Trophoblast cell (in vitro differentiated cells and primary cell): Measurements from ENCODE around the gene KANTR.

Experiments
- DNase-seq, 2 donors: peaks; one replicate each; pipeline ENCODE4 v3.0.0-alpha.2; 2016
- H2AFZ ChIP-seq: 2 replicates; pipeline ENCODE4 v1.6.1; 2013; ENCODE audit warnings: low read length, moderate library complexity, mild to moderate bottlenecking; ENCODE audit not compliant: insufficient read depth, poor library complexity
- H2AK5ac ChIP-seq: 2 replicates; pipeline ENCODE4 v1.6.1; 2013; ENCODE audit warnings: mild to moderate bottlenecking, low read length
- H2BK120ac ChIP-seq: 2 replicates; pipeline ENCODE4 v1.6.1; 2013; ENCODE audit warnings: low read length, mild to moderate bottlenecking, moderate library complexity; ENCODE audit not compliant: insufficient read depth, poor library complexity
- H2BK12ac ChIP-seq: 2 replicates; pipeline ENCODE4 v1.6.1; 2013; ENCODE audit warnings: mild to moderate bottlenecking, low read length, moderate library complexity
- H2BK5ac ChIP-seq: 2 replicates; pipeline ENCODE4 v1.6.1; 2013; ENCODE audit warnings: low read length, low read depth, moderate library complexity, mild to moderate bottlenecking; ENCODE audit not compliant: poor library complexity
- H3K14ac ChIP-seq: 2 replicates; pipeline ENCODE4 v1.6.1; 2013; ENCODE audit warnings: mild to moderate bottlenecking, low read length
- H3K18ac ChIP-seq: 2 replicates; pipeline ENCODE4 v1.6.1; 2013; ENCODE audit warnings: mild to moderate bottlenecking, low read length
- H3K23ac ChIP-seq: 2 replicates; pipeline ENCODE4 v1.6.1; 2013; ENCODE audit warnings: low read length
- H3K27ac ChIP-seq: 2 replicates; pipeline ENCODE4 v1.5.1; 2013; ENCODE audit warnings: low read depth, mild to moderate bottlenecking, inconsistent platforms, low read length, moderate library complexity
- H3K27me3 ChIP-seq: 2 replicates; pipeline ENCODE4 v1.6.1; 2013; ENCODE audit warnings: inconsistent platforms, mild to moderate bottlenecking, low read length, moderate library complexity; ENCODE audit not compliant: insufficient read depth
- H3K36me3 ChIP-seq, 2 experiments: 1 replicate in 1 of 2; 2 replicates in 1 of 2; pipeline ENCODE4 v1.6.1; 2013; ENCODE audit warnings: low read length in 2 of 2, mild to moderate bottlenecking in 2 of 2, moderate library complexity in 1 of 2; ENCODE audit not compliant: insufficient read depth in 2 of 2, control insufficient read depth in 1 of 2
- H3K4ac ChIP-seq: 2 replicates; pipeline ENCODE4 v1.6.1; 2013; ENCODE audit warnings: low read depth, mild to moderate bottlenecking, low read length, moderate library complexity
- H3K4me1 ChIP-seq, 2 experiments: 1 replicate in 1 of 2; 2 replicates in 1 of 2; pipeline ENCODE4 v1.6.1; 2013; ENCODE audit warnings: low read length in 2 of 2, mild to moderate bottlenecking in 2 of 2, moderate library complexity in 1 of 2; ENCODE audit not compliant: insufficient read depth in 2 of 2, control insufficient read depth in 1 of 2
- H3K4me2 ChIP-seq: 2 replicates; pipeline ENCODE4 v1.6.1; 2013; ENCODE audit warnings: inconsistent platforms, mild to moderate bottlenecking, low read length, moderate library complexity
- H3K4me3 ChIP-seq: 2 replicates; pipeline ENCODE4 v1.5.1; 2013; ENCODE audit warnings: mild to moderate bottlenecking, low read depth, low read length, inconsistent platforms
- H3K79me1 ChIP-seq: one replicate; pipeline ENCODE4 v1.6.1; 2013; ENCODE audit warnings: low read length
- H3K79me2 ChIP-seq: 2 replicates; pipeline ENCODE4 v1.6.1; 2013; ENCODE audit warnings: low read length, mild to moderate bottlenecking; ENCODE audit not compliant: control insufficient read depth, insufficient read depth, poor library complexity
- H3K9ac ChIP-seq: 2 replicates; pipeline ENCODE4 v1.6.1; 2013; ENCODE audit warnings: mild to moderate bottlenecking, low read length
- H3K9me3 ChIP-seq: 2 replicates; pipeline ENCODE4 v1.6.1; 2013; ENCODE audit warnings: low read depth, mild to moderate bottlenecking, control low read depth, inconsistent platforms, low read length; ENCODE audit not compliant: insufficient read depth
- H4K12ac ChIP-seq: 2 replicates; pipeline ENCODE4 v1.6.1; 2013; ENCODE audit warnings: low read depth, mild to moderate bottlenecking, low read length, moderate library complexity
- H4K8ac ChIP-seq: 2 replicates; pipeline ENCODE4 v1.6.1; 2013; ENCODE audit warnings: low read depth, mild to moderate bottlenecking, low read length, moderate library complexity
- H4K91ac ChIP-seq: one replicate; pipeline ENCODE4 v1.6.1; 2013; ENCODE audit warnings: low read depth, mild to moderate bottlenecking, low read length, moderate library complexity
- WGBS: extraction: QIAGEN DNeasy Blood & Tissue Kit; methylation state at CpG from one replicate; pipeline ENCODE4 v1.1.7; 2013; ENCODE audit warnings: missing lambda C conversion rate; ENCODE audit not compliant: insufficient read length, insufficient coverage; ENCODE audit errors: extremely low coverage; 5-methylcytosine and 5-hydroxymethylcytosine counted together

The KANTR gene

DNA sequence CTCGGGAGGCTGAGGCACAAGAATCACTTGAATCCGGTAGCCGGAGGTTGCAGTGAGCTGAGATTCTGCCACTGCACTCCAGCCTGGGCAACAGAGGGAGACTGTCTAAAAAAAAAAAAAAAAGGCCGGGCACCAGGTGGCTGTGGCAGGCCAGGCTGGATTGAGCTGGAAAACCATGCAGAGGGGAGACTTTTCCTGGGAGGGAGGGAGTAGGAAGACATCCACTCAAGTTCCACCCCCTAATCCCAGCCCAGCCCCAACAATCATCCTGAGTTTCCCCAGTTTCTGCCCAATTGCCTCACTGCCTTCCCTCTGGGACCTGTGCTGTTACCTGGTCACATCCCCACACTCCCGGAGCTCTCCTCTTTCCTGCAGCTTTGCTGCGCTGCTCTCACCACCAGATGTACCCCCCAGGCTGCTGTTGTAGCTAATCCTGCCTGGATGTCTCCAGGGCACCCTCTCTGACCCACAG lies 20.8 kb upstream of the KANTR start:
- no peak overlapping the region for H3K9ac ChIP-seq
- no CpG with 5 or more reads among the region's 6 CpGs for WGBS

DNA sequence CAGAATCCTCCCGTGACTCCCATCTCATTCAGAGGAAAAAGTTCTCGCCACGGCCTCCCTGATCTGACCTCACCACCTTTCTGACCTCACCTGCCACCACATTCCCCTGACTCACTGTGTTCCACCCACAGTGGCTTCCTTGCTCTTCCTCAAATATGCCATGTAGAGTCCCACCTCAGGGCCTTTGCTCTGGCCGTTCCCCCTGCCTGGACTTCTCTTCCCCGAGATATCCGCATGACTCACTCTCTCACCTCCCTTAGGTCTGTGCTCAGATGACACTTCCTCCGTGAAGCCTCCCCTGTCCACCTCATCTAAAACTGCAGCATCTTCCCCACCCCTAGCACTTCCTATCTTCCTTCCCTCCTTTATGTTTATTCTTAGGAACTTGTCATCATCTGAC lies 18.9 kb upstream of the KANTR start:
- peak; percentile 61 to 65 for DNase-seq
- Histone ChIP-seq H3K4me3 (no peak overlapping the region), H4K91ac (no peak overlapping the region), H3K27me3 (no peaks in the 10 kb centered on the region), H3K27ac (no peak overlapping the region), H2BK5ac (no peak overlapping the region), H4K8ac (no peak overlapping the region), H3K14ac (no peak overlapping the region), H3K18ac (no peak overlapping the region), H2AFZ (no peak overlapping the region), H3K23ac (no peak overlapping the region), H3K4me1 (no peaks in the 10 kb centered on the region), H2AK5ac (no peak overlapping the region), H4K12ac (no peak overlapping the region), H3K9me3 (no peaks in the 10 kb centered on the region), H3K4me2 (no peak overlapping the region), H3K36me3 (no peaks in the 10 kb centered on the region), H3K79me2 (no peaks in the 10 kb centered on the region), H3K9ac (no peak overlapping the region), H2BK120ac (no peak overlapping the region), H3K4ac (no peak overlapping the region), H2BK12ac (no peak overlapping the region), H3K79me1 (no peaks in the 10 kb centered on the region)
- no CpG with 5 or more reads among the region's 7 CpGs for WGBS

More for the DNA sequence above, 20.8 kb upstream of the KANTR start:
- no peak overlapping the region for H4K12ac ChIP-seq
- H3K4ac ChIP-seq, result no peak overlapping the region
- H2BK12ac ChIP-seq, result no peak overlapping the region
- no peak overlapping the region for H2AK5ac ChIP-seq
- H2AFZ ChIP-seq, result no peak overlapping the region
- H4K91ac ChIP-seq, result no peak overlapping the region
- no peaks in the 10 kb centered on the region for H3K4me1 ChIP-seq
- no peak overlapping the region for H3K4me3 ChIP-seq
- no peaks in the 10 kb centered on the region for H3K27me3 ChIP-seq
- DNase-seq, result no peak
- H3K23ac ChIP-seq, result no peak overlapping the region
- H2BK5ac ChIP-seq, result no peak overlapping the region
- no peak overlapping the region for H3K14ac ChIP-seq
- no peaks in the 10 kb centered on the region for H3K79me1 ChIP-seq
- H3K4me2 ChIP-seq, result no peak overlapping the region
- H3K27ac ChIP-seq, result no peak overlapping the region
- no peak overlapping the region for H3K18ac ChIP-seq
- H4K8ac ChIP-seq, result no peak overlapping the region
- H3K9me3 ChIP-seq, result no peaks in the 10 kb centered on the region
- H3K36me3 ChIP-seq, result no peaks in the 10 kb centered on the region
- no peaks in the 10 kb centered on the region for H3K79me2 ChIP-seq
- no peak overlapping the region for H2BK120ac ChIP-seq

DNA sequence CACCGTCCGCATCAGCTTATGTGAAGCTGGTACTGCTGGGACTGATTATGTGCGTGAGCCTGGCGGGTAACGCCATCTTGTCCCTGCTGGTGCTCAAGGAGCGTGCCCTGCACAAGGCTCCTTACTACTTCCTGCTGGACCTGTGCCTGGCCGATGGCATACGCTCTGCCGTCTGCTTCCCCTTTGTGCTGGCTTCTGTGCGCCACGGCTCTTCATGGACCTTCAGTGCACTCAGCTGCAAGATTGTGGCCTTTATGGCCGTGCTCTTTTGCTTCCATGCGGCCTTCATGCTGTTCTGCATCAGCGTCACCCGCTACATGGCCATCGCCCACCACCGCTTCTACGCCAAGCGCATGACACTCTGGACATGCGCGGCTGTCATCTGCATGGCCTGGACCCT lies 17.3 kb upstream of the KANTR start:
- DNase-seq, result no peak
- WGBS, result no CpG with 5 or more reads among the region's 21 CpGs
- H4K8ac ChIP-seq, result no peak overlapping the region
- no peak overlapping the region for H2BK120ac ChIP-seq
- H3K18ac ChIP-seq, result no peak overlapping the region
- no peaks in the 10 kb centered on the region for H3K36me3 ChIP-seq
- no peak overlapping the region for H3K14ac ChIP-seq
- H2BK12ac ChIP-seq, result no peak overlapping the region
- no peak overlapping the region for H3K9ac ChIP-seq
- no peaks in the 10 kb centered on the region for H3K4me1 ChIP-seq
- no peak overlapping the region for H3K27ac ChIP-seq
- no peak overlapping the region for H2AK5ac ChIP-seq
- H3K23ac ChIP-seq, result no peak overlapping the region
- H2AFZ ChIP-seq, result no peak overlapping the region
- no peak overlapping the region for H4K91ac ChIP-seq
- H3K4me3 ChIP-seq, result no peak overlapping the region
- H3K4me2 ChIP-seq, result no peak overlapping the region
- no peaks in the 10 kb centered on the region for H3K9me3 ChIP-seq
- no peaks in the 10 kb centered on the region for H3K79me2 ChIP-seq
- H2BK5ac ChIP-seq, result no peak overlapping the region
- no peak overlapping the region for H4K12ac ChIP-seq
- no peak overlapping the region for H3K4ac ChIP-seq
- H3K27me3 ChIP-seq, result no peaks in the 10 kb centered on the region
- no peaks in the 10 kb centered on the region for H3K79me1 ChIP-seq

DNA sequence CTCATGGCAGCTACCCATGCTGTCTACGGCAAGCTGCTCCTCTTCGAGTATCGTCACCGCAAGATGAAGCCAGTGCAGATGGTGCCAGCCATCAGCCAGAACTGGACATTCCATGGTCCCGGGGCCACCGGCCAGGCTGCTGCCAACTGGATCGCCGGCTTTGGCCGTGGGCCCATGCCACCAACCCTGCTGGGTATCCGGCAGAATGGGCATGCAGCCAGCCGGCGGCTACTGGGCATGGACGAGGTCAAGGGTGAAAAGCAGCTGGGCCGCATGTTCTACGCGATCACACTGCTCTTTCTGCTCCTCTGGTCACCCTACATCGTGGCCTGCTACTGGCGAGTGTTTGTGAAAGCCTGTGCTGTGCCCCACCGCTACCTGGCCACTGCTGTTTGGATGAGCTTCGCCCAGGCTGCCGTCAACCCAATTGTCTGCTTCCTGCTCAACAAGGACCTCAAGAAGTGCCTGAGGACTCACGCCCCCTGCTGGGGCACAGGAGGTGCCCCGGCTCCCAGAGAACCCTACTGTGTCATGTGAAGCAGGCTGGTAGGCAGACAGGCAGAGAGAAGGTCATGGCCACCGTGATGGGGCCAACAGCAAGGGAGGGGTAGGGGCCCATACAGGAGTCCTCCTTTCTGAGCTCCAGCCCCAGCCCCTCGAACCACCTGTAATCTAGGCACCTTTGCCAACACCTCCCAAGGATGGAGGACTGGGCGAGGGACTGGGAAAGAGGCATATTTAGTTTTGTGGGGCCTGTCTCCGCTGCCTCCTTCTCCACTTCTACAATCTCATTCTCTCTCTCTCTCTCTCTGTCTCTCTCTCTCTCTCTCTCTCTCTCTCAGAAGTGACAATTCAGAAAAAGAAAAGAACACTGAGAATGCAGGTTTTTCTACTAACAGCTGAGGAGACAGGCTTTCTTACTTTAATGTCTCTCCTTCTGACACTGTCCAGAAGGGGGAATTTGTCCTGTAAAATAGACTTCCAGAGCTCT lies 16.4 kb upstream of the KANTR start:
- no peaks in the 10 kb centered on the region for H3K4me1 ChIP-seq
- no peak overlapping the region for H4K91ac ChIP-seq
- H2BK12ac ChIP-seq, result no peak overlapping the region
- H2BK5ac ChIP-seq, result no peak overlapping the region
- no peak overlapping the region for H3K23ac ChIP-seq
- no peak overlapping the region for H3K18ac ChIP-seq
- H3K9me3 ChIP-seq, result no peaks in the 10 kb centered on the region
- no peak overlapping the region for H3K4me2 ChIP-seq
- no peak overlapping the region for H2BK120ac ChIP-seq
- H3K79me1 ChIP-seq, result peaks cover 3% of the 10 kb centered on the region
- no peak overlapping the region for H2AK5ac ChIP-seq
- H3K9ac ChIP-seq, result no peak overlapping the region
- no peak overlapping the region for H2AFZ ChIP-seq
- H3K36me3 ChIP-seq, result no peaks in the 10 kb centered on the region
- H3K27ac ChIP-seq, result no peak overlapping the region
- DNase-seq, result no peak
- peaks cover under 1% of the 10 kb centered on the region for H3K79me2 ChIP-seq
- no peak overlapping the region for H3K14ac ChIP-seq
- H3K27me3 ChIP-seq, result no peaks in the 10 kb centered on the region
- no peak overlapping the region for H4K12ac ChIP-seq
- no peak overlapping the region for H3K4me3 ChIP-seq
- no peak overlapping the region for H3K4ac ChIP-seq
- no peak overlapping the region for H4K8ac ChIP-seq
- no CpG with 5 or more reads among the region's 27 CpGs for WGBS
